Measurements from ENCODE around the gene HS6ST3.
A peak's percentile ranks its signal among the peaks of the same experiment; 100 is the strongest.

DNA sequence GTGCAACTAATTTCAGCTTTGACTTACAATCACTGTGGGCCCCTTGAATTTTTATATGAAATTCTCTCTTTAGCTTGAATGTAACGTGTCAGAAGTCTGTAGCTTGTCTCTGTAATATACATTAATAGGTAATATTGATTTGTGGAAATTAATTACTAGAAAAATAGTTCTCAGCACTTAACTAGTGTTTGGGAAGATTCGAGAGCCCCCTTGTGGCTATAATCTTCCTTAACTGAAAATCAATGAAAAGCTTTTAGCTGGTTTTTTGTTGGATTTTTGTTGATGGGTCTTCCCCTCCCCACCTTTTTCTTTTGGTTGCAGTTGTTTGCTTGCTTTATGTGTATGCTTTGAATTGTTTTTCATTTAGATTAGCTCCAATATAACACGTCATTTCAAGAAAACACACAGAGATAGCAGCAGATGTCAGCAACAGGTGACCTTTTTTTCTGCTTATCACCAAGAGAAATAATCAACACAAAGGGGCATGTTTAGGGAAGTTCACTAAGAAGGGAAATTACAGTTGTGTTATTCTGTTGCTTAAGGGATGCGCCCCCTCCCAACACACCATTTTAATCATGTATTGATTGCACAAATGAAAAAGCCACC, 727.5 kb downstream of the HS6ST3 start:
- TF ChIP-seq, protein P1, sequence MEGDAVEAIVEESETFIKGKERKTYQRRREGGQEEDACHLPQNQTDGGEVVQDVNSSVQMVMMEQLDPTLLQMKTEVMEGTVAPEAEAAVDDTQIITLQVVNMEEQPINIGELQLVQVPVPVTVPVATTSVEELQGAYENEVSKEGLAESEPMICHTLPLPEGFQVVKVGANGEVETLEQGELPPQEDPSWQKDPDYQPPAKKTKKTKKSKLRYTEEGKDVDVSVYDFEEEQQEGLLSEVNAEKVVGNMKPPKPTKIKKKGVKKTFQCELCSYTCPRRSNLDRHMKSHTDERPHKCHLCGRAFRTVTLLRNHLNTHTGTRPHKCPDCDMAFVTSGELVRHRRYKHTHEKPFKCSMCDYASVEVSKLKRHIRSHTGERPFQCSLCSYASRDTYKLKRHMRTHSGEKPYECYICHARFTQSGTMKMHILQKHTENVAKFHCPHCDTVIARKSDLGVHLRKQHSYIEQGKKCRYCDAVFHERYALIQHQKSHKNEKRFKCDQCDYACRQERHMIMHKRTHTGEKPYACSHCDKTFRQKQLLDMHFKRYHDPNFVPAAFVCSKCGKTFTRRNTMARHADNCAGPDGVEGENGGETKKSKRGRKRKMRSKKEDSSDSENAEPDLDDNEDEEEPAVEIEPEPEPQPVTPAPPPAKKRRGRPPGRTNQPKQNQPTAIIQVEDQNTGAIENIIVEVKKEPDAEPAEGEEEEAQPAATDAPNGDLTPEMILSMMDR (IDR thresholded peaks at IDR 0.05; ENCODE audit: low read length) = peak; percentile 69
- TF ChIP-seq EZH2 (IDR thresholded peaks at IDR 0.05; ENCODE audit: borderline replicate concordance, low read length) = no peak

Measured in OCI-LY1 (cell line).